ENCODE data around the gene KCNMB1. TPM values are rescaled to one million over a fixed set of nuclear protein-coding genes. Genes with fewer than 3 reads are reported as not detected.
A peak's percentile ranks its signal among the peaks of the same experiment; 100 is the strongest.

Gene KCNMB1
- total and polyA plus RNA-seq, 7 experiments from 2014 or later, result 0.48 to 5.6 TPM; not detected in 5

- no peak overlapping the region for H3K27ac Mint-ChIP-seq
- Histone ChIP-seq H3K4me3 (ENCODE audit: low read length) (peak overlapping the region; percentile 48), H3K27me3 (ENCODE audit: control insufficient read depth in 2 of 2, insufficient read depth in 2 of 2, low read length in 2 of 2) (no peaks in the 10 kb centered on the region), H3K27ac (ENCODE audit: low read depth, low read length) (peak overlapping the region; percentile 87), H3K9me3 (ENCODE audit: control insufficient read depth in 2 of 3, low read length in 3 of 3) (no peaks in the 10 kb centered on the region), H3K4me1 (ENCODE audit: control insufficient read depth in 2 of 2, insufficient read depth in 2 of 2, low read length in 2 of 2) (peaks cover 88 to 91% of the 10 kb centered on the region in 2 donors), H3K36me3 (ENCODE audit: control insufficient read depth in 2 of 3, insufficient read depth in 3 of 3, low read length in 3 of 3) (no peaks in the 10 kb centered on the region)
- peaks cover 0 to 5% (median 0%) of the 10 kb centered on the region in 11 donors for H3K9me3 Mint-ChIP-seq
- DNase-seq (no peak), ATAC-seq (no peak)
- POLR2A ChIA-PET, result interaction anchor here (0.6 to 10.0 kb wide), 13 partner anchors 8 to 106 kb away, joined by 3 to 391 read pairs (median 9); partner anchors contain the start of gene LCP2
- H3K4me1 Mint-ChIP-seq, result peaks cover 0 to 52% (median 17%) of the 10 kb centered on the region in 7 donors
- CTCF ChIA-PET, result interaction anchor here (1.3 to 7.9 kb wide), 8 partner anchors 11 to 106 kb away, joined by 3 to 120 read pairs (median 9); partner anchors contain the start of gene LCP2
- peak overlapping the region in 2 of 10 donors; percentile 77 to 80 for H3K4me3 Mint-ChIP-seq
- intact Hi-C loops (cut with micrococcal nuclease), result loop anchor here (5.0 to 10.0 kb wide), 3 partner anchors 303 to 1855 kb away; partner anchors contain the start of gene STK10 (in 1 of the 2)
- H3K27me3 Mint-ChIP-seq, result peaks cover 0 to 3% (median 0%) of the 10 kb centered on the region in 5 donors
- H3K36me3 Mint-ChIP-seq, result peaks cover 0 to 5% (median 0%) of the 10 kb centered on the region in 5 donors
Observed at GRCh38 chr5:170332058-170332457, 57.1 kb downstream of the KCNMB1 start.

GRCh38 chr5:170330568-170331054 lies 58.6 kb downstream of the KCNMB1 start:
- Histone ChIP-seq H3K4me3 (ENCODE audit: low read length) (peak overlapping the region; percentile 43), H3K9me3 (ENCODE audit: control insufficient read depth in 2 of 3, low read length in 3 of 3) (no peaks in the 10 kb centered on the region), H3K27ac (ENCODE audit: low read depth, low read length) (peak overlapping the region; percentile 87), H3K4me1 (ENCODE audit: control insufficient read depth in 2 of 2, insufficient read depth in 2 of 2, low read length in 2 of 2) (peaks cover 74 to 81% of the 10 kb centered on the region in 2 donors), H3K36me3 (ENCODE audit: control insufficient read depth in 2 of 3, insufficient read depth in 3 of 3, low read length in 3 of 3) (no peaks in the 10 kb centered on the region), H3K27me3 (ENCODE audit: control insufficient read depth in 2 of 2, insufficient read depth in 2 of 2, low read length in 2 of 2) (no peaks in the 10 kb centered on the region)
- H3K27me3 Mint-ChIP-seq, result peaks cover 0 to 3% (median 0%) of the 10 kb centered on the region in 5 donors
- peak; percentile 5 for ATAC-seq
- CTCF ChIA-PET, result interaction anchor here (0.6 to 7.9 kb wide), 10 partner anchors 9 to 1849 kb away, joined by 3 to 120 read pairs (median 8); partner anchors contain the start of gene LCP2
- H3K36me3 Mint-ChIP-seq, result peaks cover 0 to 4% (median 0%) of the 10 kb centered on the region in 5 donors
- H3K4me3 Mint-ChIP-seq, result no peak overlapping the region
- peaks cover 3 to 42% (median 7%) of the 10 kb centered on the region in 7 donors for H3K4me1 Mint-ChIP-seq
- peak in 2 of 9 donors; percentile 28 to 31 for DNase-seq
- H3K9me3 Mint-ChIP-seq, result peaks cover 0 to 5% (median 0%) of the 10 kb centered on the region in 11 donors
- POLR2A ChIA-PET, result interaction anchor here (0.8 to 10.0 kb wide), 16 partner anchors 10 to 86 kb away, joined by 3 to 391 read pairs (median 7); partner anchors contain the start of gene LCP2
- H3K27ac Mint-ChIP-seq, result no peak overlapping the region
- intact Hi-C loops (cut with micrococcal nuclease), result loop anchor here (1.0 to 10.0 kb wide), 10 partner anchors 17 to 1857 kb away; partner anchors contain the start of genes LCP2 (in 2 of the 2), SPDL1 (in 1 of the 2) and STK10 (in 1 of the 2)

GRCh38 chr5:170329524-170329923 lies 59.6 kb downstream of the KCNMB1 start:
- POLR2A ChIA-PET, result interaction anchor here (0.9 to 10.0 kb wide), 8 partner anchors 14 to 67 kb away, joined by 3 to 391 read pairs (median 20); partner anchors contain the start of gene LCP2
- Mint-ChIP-seq H3K27me3 (peaks cover 0 to 3% (median 0%) of the 10 kb centered on the region in 5 donors), H3K4me1 (peaks cover 0 to 41% (median 13%) of the 10 kb centered on the region in 7 donors), H3K4me3 (no peak overlapping the region), H3K27ac (no peak overlapping the region), H3K36me3 (peaks cover 0 to 2% (median 0%) of the 10 kb centered on the region in 5 donors), H3K9me3 (peaks cover 0 to 5% (median 0%) of the 10 kb centered on the region in 11 donors)
- Histone ChIP-seq H3K9me3 (ENCODE audit: control insufficient read depth in 2 of 3, low read length in 3 of 3) (no peaks in the 10 kb centered on the region), H3K27me3 (ENCODE audit: control insufficient read depth in 2 of 2, insufficient read depth in 2 of 2, low read length in 2 of 2) (no peaks in the 10 kb centered on the region), H3K36me3 (ENCODE audit: control insufficient read depth in 2 of 3, insufficient read depth in 3 of 3, low read length in 3 of 3) (no peaks in the 10 kb centered on the region), H3K4me1 (ENCODE audit: control insufficient read depth in 2 of 2, insufficient read depth in 2 of 2, low read length in 2 of 2) (peaks cover 71 to 77% of the 10 kb centered on the region in 2 donors), H3K27ac (ENCODE audit: low read depth, low read length) (peak overlapping the region; percentile 87), H3K4me3 (ENCODE audit: low read length) (no peak overlapping the region)
- intact Hi-C loops (cut with micrococcal nuclease), result no loop called here
- no peak for DNase-seq
- ATAC-seq, result no peak
- CTCF ChIA-PET, result interaction anchor here (0.6 to 7.9 kb wide), 5 partner anchors 10 to 53 kb away, joined by 3 to 120 read pairs (median 3); partner anchors contain the start of gene LCP2

GRCh38 chr5:170327829-170328228 lies 61.3 kb downstream of the KCNMB1 start:
- intact Hi-C loops (cut with micrococcal nuclease), result loop anchor here in 1 of 2 donors (1.0 kb wide), 1 partner anchor 9 kb away; no protein-coding TSS in a partner anchor
- Histone ChIP-seq H3K27ac (ENCODE audit: low read depth, low read length) (no peak overlapping the region), H3K9me3 (ENCODE audit: control insufficient read depth in 2 of 3, low read length in 3 of 3) (no peaks in the 10 kb centered on the region), H3K4me3 (ENCODE audit: low read length) (no peak overlapping the region), H3K27me3 (ENCODE audit: control insufficient read depth in 2 of 2, insufficient read depth in 2 of 2, low read length in 2 of 2) (no peaks in the 10 kb centered on the region), H3K4me1 (ENCODE audit: control insufficient read depth in 2 of 2, insufficient read depth in 2 of 2, low read length in 2 of 2) (peaks cover 55 to 60% of the 10 kb centered on the region in 2 donors), H3K36me3 (ENCODE audit: control insufficient read depth in 2 of 3, insufficient read depth in 3 of 3, low read length in 3 of 3) (no peaks in the 10 kb centered on the region)
- DNase-seq (no peak), ATAC-seq (no peak)
- CTCF ChIA-PET, result interaction anchor here (1.5 to 7.9 kb wide), 2 partner anchors 14 to 31 kb away, joined by 5 to 120 read pairs; partner anchors contain the start of gene LCP2
- POLR2A ChIA-PET, result interaction anchor here (1.3 to 10.0 kb wide), 7 partner anchors 8 to 53 kb away, joined by 4 to 391 read pairs (median 9); partner anchors contain the start of gene LCP2
- peaks cover 0 to 5% (median 0%) of the 10 kb centered on the region in 11 donors for H3K9me3 Mint-ChIP-seq
- no peak overlapping the region for H3K27ac Mint-ChIP-seq
- peaks cover 0 to 3% (median 0%) of the 10 kb centered on the region in 5 donors for H3K27me3 Mint-ChIP-seq
- peaks cover 0 to 34% (median 22%) of the 10 kb centered on the region in 7 donors for H3K4me1 Mint-ChIP-seq
- peaks cover 0 to 2% (median 0%) of the 10 kb centered on the region in 5 donors for H3K36me3 Mint-ChIP-seq
- no peak overlapping the region for H3K4me3 Mint-ChIP-seq

GRCh38 chr5:170327168-170327567 lies 62.0 kb downstream of the KCNMB1 start:
- DNase-seq (no peak), ATAC-seq (no peak)
- Histone ChIP-seq H3K27ac (ENCODE audit: low read depth, low read length) (no peak overlapping the region), H3K9me3 (ENCODE audit: control insufficient read depth in 2 of 3, low read length in 3 of 3) (no peaks in the 10 kb centered on the region), H3K36me3 (ENCODE audit: control insufficient read depth in 2 of 3, insufficient read depth in 3 of 3, low read length in 3 of 3) (no peaks in the 10 kb centered on the region), H3K4me1 (ENCODE audit: control insufficient read depth in 2 of 2, insufficient read depth in 2 of 2, low read length in 2 of 2) (peaks cover 49 to 54% of the 10 kb centered on the region in 2 donors), H3K4me3 (ENCODE audit: low read length) (no peak overlapping the region), H3K27me3 (ENCODE audit: control insufficient read depth in 2 of 2, insufficient read depth in 2 of 2, low read length in 2 of 2) (no peaks in the 10 kb centered on the region)
- POLR2A ChIA-PET, result interaction anchor here (0.8 to 10.0 kb wide), 7 partner anchors 11 to 53 kb away, joined by 3 to 391 read pairs (median 9); partner anchors contain the start of gene LCP2
- Mint-ChIP-seq H3K4me3 (no peak overlapping the region), H3K27me3 (peaks cover 0 to 3% (median 0%) of the 10 kb centered on the region in 5 donors), H3K9me3 (peaks cover 0 to 5% (median 0%) of the 10 kb centered on the region in 11 donors), H3K27ac (no peak overlapping the region), H3K4me1 (peaks cover 0 to 30% (median 22%) of the 10 kb centered on the region in 7 donors), H3K36me3 (peaks cover 0 to 2% (median 0%) of the 10 kb centered on the region in 5 donors)
- intact Hi-C loops (cut with micrococcal nuclease), result loop anchor here in 1 of 2 donors (1.0 kb wide), 1 partner anchor 8 kb away; no protein-coding TSS in a partner anchor
- CTCF ChIA-PET, result interaction anchor here (0.9 to 1.5 kb wide), 4 partner anchors 12 to 53 kb away, joined by 3 to 7 read pairs (median 6); no protein-coding TSS in a partner anchor
